Spleen (tissue), 7 donors: ENCODE data around the gene OR2L8.

Experiments used
- POLR2A ChIP-seq, 3 donors: fragments of 450-650 bp; IDR thresholded peaks; one replicate each; pipeline ENCODE4 v1.5.1; 2017; ENCODE audit warnings: antibody characterized with exemption in 3 of 3, mild to moderate bottlenecking in 1 of 3
- TF ChIP-seq, protein P1 (sequence below), 11 experiments: fragments of 200-600 bp in 7 of 11; fragments of 450-650 bp in 4 of 11; sonication (generic) in 4 of 11; IDR thresholded peaks in 8 of 11; conservative IDR thresholded peaks in 3 of 11; 1 replicate in 7 of 11; 2 replicates in 4 of 11; pipeline versions ENCODE4 v1.4.0 to v1.8.0; 2016 to 2021; ENCODE audit warnings: antibody characterized with exemption in 11 of 11, inconsistent platforms in 4 of 11, mild to moderate bottlenecking in 1 of 11
- donor health status: DM: no; HTN: no; CAD: no; lungs with moderate emphysema.
- donor health status: DM: no; HTN: no; CAD: no.
- donor health status: DM: no; HTN: no; CAD: no.

DNA sequence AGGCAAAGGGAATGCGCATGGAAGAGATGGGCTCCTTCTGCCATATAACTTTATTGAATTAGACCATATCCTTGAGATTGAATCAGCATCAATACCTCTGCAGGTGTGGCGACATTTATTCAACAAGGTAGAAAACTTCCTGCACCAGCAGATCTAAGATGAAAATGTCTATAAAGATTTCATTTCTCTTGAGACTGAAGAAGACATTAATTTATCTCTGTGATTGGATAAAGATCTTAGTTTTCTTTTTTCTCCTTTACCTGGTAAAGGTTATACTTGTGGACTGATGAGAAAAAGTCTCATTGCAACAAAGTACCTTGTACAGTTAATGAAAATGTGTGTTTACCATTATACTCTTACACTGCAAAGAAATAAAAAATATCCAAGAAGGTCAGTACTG is 28.7 kb upstream of the OR2L8 start, which contains the start of gene OR2T8:
- TF ChIP-seq, protein P1, sequence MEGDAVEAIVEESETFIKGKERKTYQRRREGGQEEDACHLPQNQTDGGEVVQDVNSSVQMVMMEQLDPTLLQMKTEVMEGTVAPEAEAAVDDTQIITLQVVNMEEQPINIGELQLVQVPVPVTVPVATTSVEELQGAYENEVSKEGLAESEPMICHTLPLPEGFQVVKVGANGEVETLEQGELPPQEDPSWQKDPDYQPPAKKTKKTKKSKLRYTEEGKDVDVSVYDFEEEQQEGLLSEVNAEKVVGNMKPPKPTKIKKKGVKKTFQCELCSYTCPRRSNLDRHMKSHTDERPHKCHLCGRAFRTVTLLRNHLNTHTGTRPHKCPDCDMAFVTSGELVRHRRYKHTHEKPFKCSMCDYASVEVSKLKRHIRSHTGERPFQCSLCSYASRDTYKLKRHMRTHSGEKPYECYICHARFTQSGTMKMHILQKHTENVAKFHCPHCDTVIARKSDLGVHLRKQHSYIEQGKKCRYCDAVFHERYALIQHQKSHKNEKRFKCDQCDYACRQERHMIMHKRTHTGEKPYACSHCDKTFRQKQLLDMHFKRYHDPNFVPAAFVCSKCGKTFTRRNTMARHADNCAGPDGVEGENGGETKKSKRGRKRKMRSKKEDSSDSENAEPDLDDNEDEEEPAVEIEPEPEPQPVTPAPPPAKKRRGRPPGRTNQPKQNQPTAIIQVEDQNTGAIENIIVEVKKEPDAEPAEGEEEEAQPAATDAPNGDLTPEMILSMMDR (IDR thresholded peaks at IDR 0.05 in 8 of 11, conservative IDR thresholded peaks at IDR 0.05 in 3 of 11) = no peak
- TF ChIP-seq POLR2A (IDR thresholded peaks at IDR 0.05) = no peak
